ENCODE measurements around the gene RAB34. TPM values are rescaled to one million over a fixed set of nuclear protein-coding genes. Genes with fewer than 3 reads are reported as not detected.
"Not testable (repeated sequence)": the region's sequence is repeated elsewhere in the genome, so short reads cannot be mapped to it uniquely, and the experiment has no call there.

Gene RAB34
- total and polyA plus RNA-seq, 2 experiments from 2014 or later: 160 to 180 TPM

DNA sequence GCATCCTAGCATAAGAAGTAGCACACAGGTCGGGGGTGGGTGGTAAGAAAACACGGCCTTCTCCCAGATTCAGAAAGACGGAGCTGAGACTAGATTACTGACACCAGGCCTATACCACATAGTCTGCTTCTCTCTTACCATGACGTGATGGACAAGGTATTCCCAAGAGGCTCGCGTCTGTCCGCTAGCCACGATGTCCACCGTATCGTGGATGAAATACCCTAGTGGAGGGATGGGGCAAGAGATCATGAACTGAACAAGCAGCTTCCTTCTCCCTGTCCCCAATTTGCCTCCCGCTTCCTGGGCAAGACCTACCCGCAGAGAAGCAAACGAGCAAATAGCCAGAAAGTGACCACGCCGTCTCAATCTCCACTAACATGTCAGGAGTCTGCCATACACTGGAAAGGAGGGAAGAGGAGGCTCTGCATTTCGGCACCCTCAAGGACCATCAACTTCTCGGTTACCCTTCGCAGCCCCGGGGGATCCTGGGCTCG lies 7.5 kb upstream of the RAB34 start:
- no peak overlapping the region for H2AFZ ChIP-seq
- H3K4me2 ChIP-seq: peak overlapping the region; percentile 100
- 13% methylated on average over 20 of the region's 20 CpGs for WGBS (ENCODE audit: low lambda C conversion rate, missing lambda C conversion rate)
- no peaks in the 10 kb centered on the region for H3K36me3 ChIP-seq (replicated peaks; ENCODE audit: insufficient read depth, low read depth)
- peaks cover 30% of the 10 kb centered on the region for H3K79me2 ChIP-seq
- no peaks in the 10 kb centered on the region for H3K27me3 ChIP-seq
- TF ChIP-seq EZH2 (IDR thresholded peaks at IDR 0.05; ENCODE audit: borderline replicate concordance): no peak
- TF ChIP-seq, protein P1, sequence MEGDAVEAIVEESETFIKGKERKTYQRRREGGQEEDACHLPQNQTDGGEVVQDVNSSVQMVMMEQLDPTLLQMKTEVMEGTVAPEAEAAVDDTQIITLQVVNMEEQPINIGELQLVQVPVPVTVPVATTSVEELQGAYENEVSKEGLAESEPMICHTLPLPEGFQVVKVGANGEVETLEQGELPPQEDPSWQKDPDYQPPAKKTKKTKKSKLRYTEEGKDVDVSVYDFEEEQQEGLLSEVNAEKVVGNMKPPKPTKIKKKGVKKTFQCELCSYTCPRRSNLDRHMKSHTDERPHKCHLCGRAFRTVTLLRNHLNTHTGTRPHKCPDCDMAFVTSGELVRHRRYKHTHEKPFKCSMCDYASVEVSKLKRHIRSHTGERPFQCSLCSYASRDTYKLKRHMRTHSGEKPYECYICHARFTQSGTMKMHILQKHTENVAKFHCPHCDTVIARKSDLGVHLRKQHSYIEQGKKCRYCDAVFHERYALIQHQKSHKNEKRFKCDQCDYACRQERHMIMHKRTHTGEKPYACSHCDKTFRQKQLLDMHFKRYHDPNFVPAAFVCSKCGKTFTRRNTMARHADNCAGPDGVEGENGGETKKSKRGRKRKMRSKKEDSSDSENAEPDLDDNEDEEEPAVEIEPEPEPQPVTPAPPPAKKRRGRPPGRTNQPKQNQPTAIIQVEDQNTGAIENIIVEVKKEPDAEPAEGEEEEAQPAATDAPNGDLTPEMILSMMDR (IDR thresholded peaks at IDR 0.05; ENCODE audit: poor library complexity): no peak
- no peak for TF ChIP-seq EZH2phosphoT487 (IDR thresholded peaks at IDR 0.05; ENCODE audit: low read depth, severe bottlenecking, unreplicated experiment)
- H3K9me3 ChIP-seq (ENCODE audit: low read depth): no peaks in the 10 kb centered on the region
- H3K4me3 ChIP-seq: peak overlapping the region; percentile 54
- H3K27ac ChIP-seq: peak overlapping the region; percentile 94
- peak; percentile 52 for DNase-seq (ENCODE audit: low spot score)
- peaks cover 33% of the 10 kb centered on the region for H4K20me1 ChIP-seq (ENCODE audit: insufficient read depth, poor library complexity, severe bottlenecking)
- no peaks in the 10 kb centered on the region for H3K9me2 ChIP-seq (replicated peaks; ENCODE audit: insufficient read depth)
- H3K4me1 ChIP-seq (ENCODE audit: insufficient read depth): peaks cover 32% of the 10 kb centered on the region

DNA sequence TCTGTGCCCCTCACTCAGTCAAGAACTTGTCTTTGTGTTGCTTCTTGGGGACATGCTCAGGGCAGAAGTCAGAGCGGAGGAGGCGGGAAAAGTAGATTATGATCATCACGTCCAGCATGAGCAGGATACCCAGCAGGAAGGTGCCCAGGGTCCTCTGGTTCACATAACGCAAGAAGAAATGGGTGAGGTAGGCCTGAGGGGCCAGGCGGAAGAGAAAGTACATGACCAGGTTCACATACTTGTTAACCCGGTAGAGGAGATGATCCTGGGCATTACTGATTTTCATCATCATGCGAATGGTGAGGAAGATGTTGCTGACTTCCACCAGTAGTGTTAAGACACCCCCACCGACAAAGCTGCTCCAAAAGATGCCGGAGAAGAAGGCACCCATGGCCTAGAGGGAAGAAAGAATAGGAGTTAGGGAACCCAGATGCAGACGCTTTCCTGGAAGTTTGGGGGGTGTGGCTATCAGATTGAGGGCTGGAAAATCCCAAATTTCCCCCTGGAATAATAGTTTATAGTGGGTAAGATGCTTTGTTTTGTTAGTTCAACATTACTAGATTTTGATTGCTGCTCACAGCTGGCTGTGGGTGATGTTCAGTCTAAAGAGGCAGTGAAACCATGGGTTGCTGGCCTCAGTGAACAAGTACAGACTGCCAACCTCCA lies 7.0 kb upstream of the RAB34 start:
- Histone ChIP-seq H3K79me2 (peaks cover 33% of the 10 kb centered on the region), H3K9me2 (replicated peaks; ENCODE audit: insufficient read depth) (no peaks in the 10 kb centered on the region), H3K4me3 (no peak overlapping the region), H3K9me3 (ENCODE audit: low read depth) (no peaks in the 10 kb centered on the region), H3K4me1 (ENCODE audit: insufficient read depth) (peaks cover 32% of the 10 kb centered on the region), H3K4me2 (peak overlapping the region; percentile 100), H4K20me1 (ENCODE audit: insufficient read depth, poor library complexity, severe bottlenecking) (peaks cover 34% of the 10 kb centered on the region), H2AFZ (no peak overlapping the region), H3K36me3 (replicated peaks; ENCODE audit: insufficient read depth, low read depth) (no peaks in the 10 kb centered on the region), H3K27me3 (no peaks in the 10 kb centered on the region), H3K27ac (peak overlapping the region; percentile 94)
- no peak for DNase-seq (ENCODE audit: low spot score)
- no peak for TF ChIP-seq EZH2phosphoT487 (IDR thresholded peaks at IDR 0.05; ENCODE audit: low read depth, severe bottlenecking, unreplicated experiment)
- TF ChIP-seq, protein P1 (IDR thresholded peaks at IDR 0.05; ENCODE audit: poor library complexity): no peak
- no peak for TF ChIP-seq EZH2 (IDR thresholded peaks at IDR 0.05; ENCODE audit: borderline replicate concordance)
- 80% methylated on average over 10 of the region's 10 CpGs for WGBS (ENCODE audit: low lambda C conversion rate, missing lambda C conversion rate)

DNA sequence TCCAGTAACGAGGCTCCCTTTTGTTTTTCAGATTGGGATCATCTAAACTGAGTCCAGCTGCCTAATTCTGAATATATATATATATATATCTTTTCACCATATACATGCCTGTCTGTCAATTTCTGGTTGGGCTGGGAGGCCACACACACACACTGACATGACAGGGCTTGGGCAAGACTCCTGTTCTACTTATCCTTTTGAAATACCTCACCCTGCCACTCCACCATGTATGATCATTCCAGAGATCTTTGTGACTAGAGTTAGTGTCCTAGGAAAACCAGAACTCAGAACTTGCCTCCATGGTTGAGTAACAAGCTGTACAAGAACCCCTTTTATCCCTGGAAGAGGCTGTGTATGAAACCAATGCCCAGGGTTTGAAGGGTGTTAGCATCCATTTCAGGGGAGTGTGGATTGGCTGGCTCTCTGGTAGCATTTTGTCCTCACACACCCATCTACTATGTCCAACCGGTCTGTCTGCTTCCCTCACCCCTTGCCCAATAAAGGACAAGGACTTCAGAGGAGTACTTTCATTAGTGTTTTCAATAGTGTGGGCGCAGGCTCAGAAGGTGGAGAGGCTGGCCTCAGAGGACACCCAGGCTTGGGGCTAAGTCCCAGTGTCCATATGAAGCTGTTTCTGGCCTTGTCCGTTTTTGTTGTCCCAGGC lies 6.3 kb upstream of the RAB34 start:
- DNase-seq (ENCODE audit: low spot score); H3K9me2 ChIP-seq (replicated peaks; ENCODE audit: insufficient read depth); H3K4me3 ChIP-seq; H2AFZ ChIP-seq; H3K27me3 ChIP-seq; H3K36me3 ChIP-seq (replicated peaks; ENCODE audit: insufficient read depth, low read depth); H3K9me3 ChIP-seq (ENCODE audit: low read depth); H3K4me2 ChIP-seq: not testable (repeated sequence)
- Histone ChIP-seq H3K4me1 (ENCODE audit: insufficient read depth) (peaks cover 34% of the 10 kb centered on the region), H3K27ac (peak overlapping the region; percentile 94), H4K20me1 (ENCODE audit: insufficient read depth, poor library complexity, severe bottlenecking) (peaks cover 34% of the 10 kb centered on the region), H3K79me2 (peaks cover 33% of the 10 kb centered on the region)
- 84% methylated on average over 4 of the region's 4 CpGs for WGBS (ENCODE audit: low lambda C conversion rate, missing lambda C conversion rate)

DNA sequence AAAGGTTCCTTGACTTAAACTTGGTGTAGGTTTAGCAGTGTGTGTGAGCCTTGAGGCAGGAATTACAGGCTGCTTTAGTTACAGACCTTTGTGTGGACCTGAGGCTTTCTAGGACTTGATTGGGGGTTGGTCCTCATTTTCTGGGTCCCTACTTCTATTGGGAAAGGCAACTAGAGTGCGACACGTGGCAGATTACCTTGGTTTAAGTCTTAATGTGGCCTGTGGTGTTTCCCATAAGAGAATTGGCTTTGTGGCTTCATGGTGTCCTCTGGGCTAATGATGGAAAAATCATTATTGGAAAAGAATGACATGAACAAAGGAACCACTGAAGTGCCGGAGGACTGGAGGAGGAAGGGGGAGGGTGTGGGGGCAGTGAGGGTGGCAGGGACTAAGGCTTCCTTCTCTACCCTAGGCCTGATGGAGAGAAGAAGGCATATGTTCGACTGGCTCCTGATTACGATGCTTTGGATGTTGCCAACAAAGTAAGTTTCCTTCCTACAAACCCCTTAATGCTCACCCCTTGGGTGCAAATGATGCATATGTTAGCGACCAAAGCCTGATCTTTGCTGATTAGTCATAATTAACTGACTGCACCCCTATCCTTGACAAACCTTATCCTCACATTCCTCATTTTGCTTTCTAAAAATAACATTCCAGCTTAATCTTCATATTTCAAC lies 5.6 kb upstream of the RAB34 start:
- Histone ChIP-seq H3K4me3 (no peak overlapping the region), H3K36me3 (replicated peaks; ENCODE audit: insufficient read depth, low read depth) (no peaks in the 10 kb centered on the region), H3K27ac (peak overlapping the region; percentile 5), H3K79me2 (peaks cover 33% of the 10 kb centered on the region), H3K9me3 (ENCODE audit: low read depth) (no peaks in the 10 kb centered on the region), H3K9me2 (replicated peaks; ENCODE audit: insufficient read depth) (no peaks in the 10 kb centered on the region), H2AFZ (no peak overlapping the region), H3K4me1 (ENCODE audit: insufficient read depth) (peaks cover 40% of the 10 kb centered on the region), H3K4me2 (no peak overlapping the region), H3K27me3 (no peaks in the 10 kb centered on the region), H4K20me1 (ENCODE audit: insufficient read depth, poor library complexity, severe bottlenecking) (peaks cover 34% of the 10 kb centered on the region)
- TF ChIP-seq, protein P1 (IDR thresholded peaks at IDR 0.05; ENCODE audit: poor library complexity): no peak
- no peak for TF ChIP-seq EZH2 (IDR thresholded peaks at IDR 0.05; ENCODE audit: borderline replicate concordance)
- TF ChIP-seq EZH2phosphoT487 (IDR thresholded peaks at IDR 0.05; ENCODE audit: low read depth, severe bottlenecking, unreplicated experiment): no peak
- 92% methylated on average over 6 of the region's 6 CpGs for WGBS (ENCODE audit: low lambda C conversion rate, missing lambda C conversion rate)
- no peak for DNase-seq (ENCODE audit: low spot score)
